HepG2 (cell line): ENCODE data around the gene SRRM1. TPM values are rescaled to one million over a fixed set of nuclear protein-coding genes. Genes with fewer than 3 reads are reported as not detected.

ENCODE experiments used
- ATAC-seq: fragments of 200-7000 bp; cut with Tn5 transposase; 3 replicates; pipeline ENCODE4 v1.9.1; 2020; ENCODE audit warnings: mild to moderate bottlenecking, moderate library complexity
- BruUV-seq: library from RNA; stranded (reverse); fragments of 400-500 nt; replicated peaks from 2 replicates; lab custom pipeline; 2021; lab: Mats Ljungman, UMichigan
- CTCF ChIA-PET: fragments of 300-600 bp; formaldehyde crosslinking; extraction: SDS; loops from one replicate; lab custom pipeline; 2021; ENCODE audit warnings: low total read pairs, inconsistent platforms, low intra/inter-chr PET ratio; lab: Yijun Ruan, JAX
- POLR2A ChIA-PET: fragments of 350-600 bp; sonication (Branson Sonifier 250); formaldehyde crosslinking; loops from one replicate; lab custom pipeline; 2020; ENCODE audit warnings: antibody characterized with exemption, inconsistent platforms; lab: Yijun Ruan, JAX
- DNase-seq: peaks from one replicate; pipeline ENCODE4 v3.0.0-alpha.2; 2015; ENCODE audit warnings: low spot score
- FAIRE-seq: peaks from 3 replicates; lab custom pipeline; 2011; peaks lifted over from hg19 to GRCh38; lab: Jason Lieb, UNC
- H2AFZ ChIP-seq: one replicate; pipeline ENCODE4 v1.6.1; 2011; ENCODE audit warnings: low read length, inconsistent platforms
- H3K27ac ChIP-seq: fragments of 300-600 bp; 3 replicates; pipeline ENCODE4 v1.8.0; 2011; ENCODE audit warnings: mixed run types, mild to moderate bottlenecking, mixed read lengths, low read length, inconsistent platforms; ENCODE audit not compliant: insufficient read depth; ENCODE audit errors: extremely low read length
- H3K27me3 ChIP-seq, 2 experiments: fragments of 200-600 bp in 1 of 2; 2 replicates in 1 of 2; 3 replicates in 1 of 2; pipeline versions ENCODE4 v1.6.0 to v1.8.0; 2011; ENCODE audit warnings: low read length in 2 of 2, mild to moderate bottlenecking in 2 of 2, moderate library complexity in 2 of 2, inconsistent platforms in 1 of 2; ENCODE audit not compliant: insufficient read depth in 2 of 2, control insufficient read depth in 1 of 2
- H3K36me3 ChIP-seq, 2 experiments: fragments of 200-600 bp in 1 of 2; replicated peaks in 1 of 2; 2 replicates in 1 of 2; 3 replicates in 1 of 2; pipeline versions ENCODE4 v1.5.1 to v1.8.0; 2011; ENCODE audit warnings: low read length in 2 of 2, inconsistent platforms in 1 of 2; ENCODE audit not compliant: insufficient read depth in 2 of 2, control insufficient read depth in 1 of 2
- H3K4me1 ChIP-seq: 2 replicates; pipeline ENCODE4 v1.5.1; 2012; ENCODE audit warnings: low read length, inconsistent platforms; ENCODE audit not compliant: insufficient read depth
- H3K4me2 ChIP-seq: 2 replicates; pipeline ENCODE4 v1.6.0; 2011; ENCODE audit warnings: low read depth, low read length, inconsistent platforms
- H3K4me3 ChIP-seq, 3 experiments: fragments of 200-600 bp in 1 of 3; sonication (generic), shearing (Covaris generic) in 1 of 3; replicated peaks in 1 of 3; 2 replicates each; pipeline ENCODE4 v1.5.1; 2011 to 2016; ENCODE audit warnings: low read length in 3 of 3, inconsistent platforms in 2 of 3, low read depth in 2 of 3, mild to moderate bottlenecking in 2 of 3, control low read depth in 1 of 3, mixed read lengths in 1 of 3; ENCODE audit not compliant: insufficient read depth in 1 of 3
- H3K79me2 ChIP-seq: one replicate; pipeline ENCODE4 v1.6.1; 2011; ENCODE audit warnings: low read length, inconsistent platforms; ENCODE audit not compliant: insufficient read depth
- H3K9ac ChIP-seq: 2 replicates; pipeline ENCODE4 v1.6.0; 2011; ENCODE audit warnings: mild to moderate bottlenecking, low read depth, low read length, inconsistent platforms; ENCODE audit not compliant: insufficient read depth
- H3K9me3 ChIP-seq: 2 replicates; pipeline ENCODE4 v1.5.1; 2012; ENCODE audit warnings: mild to moderate bottlenecking, low read length
- H4K20me1 ChIP-seq: 2 replicates; pipeline ENCODE4 v1.6.0; 2011; ENCODE audit warnings: inconsistent platforms, mild to moderate bottlenecking, low read length, moderate library complexity; ENCODE audit not compliant: insufficient read depth
- AHR ChIP-seq: IDR thresholded peaks from 2 replicates; pipeline ENCODE4 v1.6.1; 2018; ENCODE audit warnings: missing genetic modification reagents, missing compliant biosample characterization
- E2F5 ChIP-seq: sonication (generic); formaldehyde crosslinking; conservative IDR thresholded peaks from 2 replicates; pipeline ENCODE4 v1.4.0; 2020; ENCODE audit warnings: missing genetic modification reagents
- FOXC1 ChIP-seq: sonication (generic); formaldehyde crosslinking; IDR thresholded peaks from 2 replicates; pipeline ENCODE4 v1.8.0; 2022; ENCODE audit warnings: mild to moderate bottlenecking, missing genetic modification reagents, borderline replicate concordance
- NFIC ChIP-seq: IDR thresholded peaks from 2 replicates; pipeline ENCODE4 v1.6.1; 2012; ENCODE audit warnings: mild to moderate bottlenecking, low read length, inconsistent platforms
- RBM39 ChIP-seq: fragments of 200-400 bp; formaldehyde crosslinking; IDR thresholded peaks from one replicate; pipeline ENCODE4 v1.6.1; 2018; ENCODE audit warnings: antibody characterized with exemption, mild to moderate bottlenecking, low read depth, low read length; ENCODE audit not compliant: poor library complexity, severe bottlenecking
- RFX1 ChIP-seq: fragments of 450-650 bp; IDR thresholded peaks from 2 replicates; pipeline ENCODE4 v1.6.1; 2017
- SKIL ChIP-seq: sonication (generic); formaldehyde crosslinking; IDR thresholded peaks from 2 replicates; pipeline ENCODE4 v1.8.0; 2022; ENCODE audit warnings: missing genetic modification reagents, mild to moderate bottlenecking, moderate library complexity, borderline replicate concordance
- STAG1 ChIP-seq: sonication (generic); formaldehyde crosslinking; IDR thresholded peaks from 2 replicates; pipeline ENCODE4 v1.4.0; 2020; ENCODE audit warnings: missing genetic modification reagents
- ZNF549 ChIP-seq: sonication (generic); formaldehyde crosslinking; IDR thresholded peaks from 2 replicates; pipeline ENCODE4 v1.5.0; 2020; ENCODE audit warnings: missing genetic modification reagents
- ZNF562 ChIP-seq: sonication (generic); formaldehyde crosslinking; IDR thresholded peaks from 2 replicates; pipeline ENCODE4 v1.8.0; 2022; ENCODE audit warnings: missing genetic modification reagents, borderline replicate concordance
- ZNF878 ChIP-seq: sonication (generic); formaldehyde crosslinking; IDR thresholded peaks from 2 replicates; pipeline ENCODE4 v1.8.1; 2023; ENCODE audit warnings: mild to moderate bottlenecking, missing genetic modification reagents, moderate library complexity
- ZSCAN31 ChIP-seq: sonication (generic); formaldehyde crosslinking; IDR thresholded peaks from 2 replicates; pipeline ENCODE4 v1.5.0; 2020; ENCODE audit warnings: low read depth, mild to moderate bottlenecking, missing genetic modification reagents
- WGBS: methylation state at CpG from one replicate; pipeline ENCODE4 v1.1.6; 2017; ENCODE audit warnings: low lambda C conversion rate; 5-methylcytosine and 5-hydroxymethylcytosine counted together
- in situ Hi-C: cut with HindIII; loops from 2 replicates; pipeline ENCODE4 v1.10.0; 2017; ENCODE audit warnings: low pct_unique_long_range_greater_than_20kb; ENCODE audit not compliant: extremely low pct_ligation_motif_present
- intact Hi-C: fragments of 100-400 bp; cut with micrococcal nuclease; formaldehyde crosslinking; loops from one replicate; pipeline ENCODE4 v1.10.0; 2022; ENCODE audit not compliant: unreplicated experiment
- polyA plus RNA-seq, 8 experiments: library from polyadenylated mRNA; depleted of rRNA in 3 of 8; stranded (reverse) in 7 of 8; unstranded in 1 of 8; fragments of >200 nt; fragmentation: Illumina TruSeq in 4 of 8; extraction: Trizol in 4 of 8; gene quantifications; 2 replicates each; pipeline versions ENCODE4 v1.2.1 to v1.2.3, GENCODE V29; 2011 to 2016; ENCODE audit warnings: low read depth in 4 of 8, missing spikeins in 1 of 8, mixed read lengths in 1 of 8; ENCODE audit not compliant: insufficient read depth in 1 of 8
- total RNA-seq, 5 experiments: library from RNA; depleted of rRNA; stranded (reverse); fragments of >200 nt; fragmentation: Illumina TruSeq; extraction: Trizol; gene quantifications; 2 replicates each; pipeline ENCODE4 v1.2.3, GENCODE V29; 2016; ENCODE audit warnings: low read depth in 1 of 5
- TF ChIP-seq, protein P1 (sequence below): sonication (generic); formaldehyde crosslinking; IDR thresholded peaks from 2 replicates; pipeline ENCODE4 v1.4.0; 2020; ENCODE audit warnings: missing genetic modification reagents
- TF ChIP-seq, protein P2 (sequence below): IDR thresholded peaks from 2 replicates; pipeline ENCODE4 v1.4.0; 2020; ENCODE audit warnings: mild to moderate bottlenecking, missing genetic modification reagents

The SRRM1 gene
- total and polyA plus RNA-seq, 2 of the 13 experiments (the other 11 are each of a cell fraction or from before 2014, with no cell fraction given) = 31.6 to 44.5 TPM

GRCh38 chr1:24691051-24691450 is 47.9 kb downstream of the SRRM1 start:
- in situ Hi-C loops = loop anchor here (5.0 kb wide), 1 partner anchor 136 kb away; no protein-coding TSS in a partner anchor
- no peak overlapping the region for H3K27ac ChIP-seq
- POLR2A ChIA-PET = interaction anchor here (0.7 kb wide), 1 partner anchor 54 kb away, joined by 3 read pairs; the partner anchor contains the start of gene CLIC4
- FAIRE-seq (no peak), DNase-seq (no peak), ATAC-seq (no peak)
- intact Hi-C loops = no loop called here
- BruUV-seq = no TSS peak
- H3K4me1 ChIP-seq = peaks cover 36% of the 10 kb centered on the region
- no peaks in the 10 kb centered on the region for H3K79me2 ChIP-seq
- TF ChIP-seq ZNF878 (no peak), ZNF549 (CRISPR knock-in tag) (no peak), ZNF562 (CRISPR knock-in tag) (no peak), STAG1 (CRISPR knock-in tag) (no peak), SKIL (CRISPR knock-in tag) (no peak), FOXC1 (CRISPR knock-in tag) (no peak), RFX1 (no peak), RBM39 (no peak), AHR (CRISPR knock-in tag) (no peak), E2F5 (no peak), NFIC (no peak), ZSCAN31 (CRISPR knock-in tag) (no peak)
- TF ChIP-seq, protein P1, sequence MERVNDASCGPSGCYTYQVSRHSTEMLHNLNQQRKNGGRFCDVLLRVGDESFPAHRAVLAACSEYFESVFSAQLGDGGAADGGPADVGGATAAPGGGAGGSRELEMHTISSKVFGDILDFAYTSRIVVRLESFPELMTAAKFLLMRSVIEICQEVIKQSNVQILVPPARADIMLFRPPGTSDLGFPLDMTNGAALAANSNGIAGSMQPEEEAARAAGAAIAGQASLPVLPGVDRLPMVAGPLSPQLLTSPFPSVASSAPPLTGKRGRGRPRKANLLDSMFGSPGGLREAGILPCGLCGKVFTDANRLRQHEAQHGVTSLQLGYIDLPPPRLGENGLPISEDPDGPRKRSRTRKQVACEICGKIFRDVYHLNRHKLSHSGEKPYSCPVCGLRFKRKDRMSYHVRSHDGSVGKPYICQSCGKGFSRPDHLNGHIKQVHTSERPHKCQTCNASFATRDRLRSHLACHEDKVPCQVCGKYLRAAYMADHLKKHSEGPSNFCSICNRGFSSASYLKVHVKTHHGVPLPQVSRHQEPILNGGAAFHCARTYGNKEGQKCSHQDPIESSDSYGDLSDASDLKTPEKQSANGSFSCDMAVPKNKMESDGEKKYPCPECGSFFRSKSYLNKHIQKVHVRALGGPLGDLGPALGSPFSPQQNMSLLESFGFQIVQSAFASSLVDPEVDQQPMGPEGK = no peak
- TF ChIP-seq, protein P2, sequence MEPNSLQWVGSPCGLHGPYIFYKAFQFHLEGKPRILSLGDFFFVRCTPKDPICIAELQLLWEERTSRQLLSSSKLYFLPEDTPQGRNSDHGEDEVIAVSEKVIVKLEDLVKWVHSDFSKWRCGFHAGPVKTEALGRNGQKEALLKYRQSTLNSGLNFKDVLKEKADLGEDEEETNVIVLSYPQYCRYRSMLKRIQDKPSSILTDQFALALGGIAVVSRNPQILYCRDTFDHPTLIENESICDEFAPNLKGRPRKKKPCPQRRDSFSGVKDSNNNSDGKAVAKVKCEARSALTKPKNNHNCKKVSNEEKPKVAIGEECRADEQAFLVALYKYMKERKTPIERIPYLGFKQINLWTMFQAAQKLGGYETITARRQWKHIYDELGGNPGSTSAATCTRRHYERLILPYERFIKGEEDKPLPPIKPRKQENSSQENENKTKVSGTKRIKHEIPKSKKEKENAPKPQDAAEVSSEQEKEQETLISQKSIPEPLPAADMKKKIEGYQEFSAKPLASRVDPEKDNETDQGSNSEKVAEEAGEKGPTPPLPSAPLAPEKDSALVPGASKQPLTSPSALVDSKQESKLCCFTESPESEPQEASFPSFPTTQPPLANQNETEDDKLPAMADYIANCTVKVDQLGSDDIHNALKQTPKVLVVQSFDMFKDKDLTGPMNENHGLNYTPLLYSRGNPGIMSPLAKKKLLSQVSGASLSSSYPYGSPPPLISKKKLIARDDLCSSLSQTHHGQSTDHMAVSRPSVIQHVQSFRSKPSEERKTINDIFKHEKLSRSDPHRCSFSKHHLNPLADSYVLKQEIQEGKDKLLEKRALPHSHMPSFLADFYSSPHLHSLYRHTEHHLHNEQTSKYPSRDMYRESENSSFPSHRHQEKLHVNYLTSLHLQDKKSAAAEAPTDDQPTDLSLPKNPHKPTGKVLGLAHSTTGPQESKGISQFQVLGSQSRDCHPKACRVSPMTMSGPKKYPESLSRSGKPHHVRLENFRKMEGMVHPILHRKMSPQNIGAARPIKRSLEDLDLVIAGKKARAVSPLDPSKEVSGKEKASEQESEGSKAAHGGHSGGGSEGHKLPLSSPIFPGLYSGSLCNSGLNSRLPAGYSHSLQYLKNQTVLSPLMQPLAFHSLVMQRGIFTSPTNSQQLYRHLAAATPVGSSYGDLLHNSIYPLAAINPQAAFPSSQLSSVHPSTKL (CRISPR knock-in tag) = no peak
- no peak overlapping the region for H3K4me3 ChIP-seq
- no peak overlapping the region for H3K9ac ChIP-seq
- no peaks in the 10 kb centered on the region for H4K20me1 ChIP-seq
- H3K4me2 ChIP-seq = no peak overlapping the region
- H3K36me3 ChIP-seq = no peaks in the 10 kb centered on the region
- CTCF ChIA-PET = no interaction called here
- H2AFZ ChIP-seq = no peak overlapping the region
- peaks cover 0 to 4% of the 10 kb centered on the region in 2 experiments; a peak in 1 of 5 replicates for H3K27me3 ChIP-seq
- no peaks in the 10 kb centered on the region for H3K9me3 ChIP-seq
- WGBS = 73% methylated on average over 2 of the region's 2 CpGs
